Lower lobe of right lung (tissue), 2 donors: ENCODE data around the gene TEX13A. TPM values are rescaled to one million over a fixed set of nuclear protein-coding genes. Genes with fewer than 3 reads are reported as not detected.
A peak's percentile ranks its signal among the peaks of the same experiment; 100 is the strongest.

Experiments
- ATAC-seq, 2 donors: fragments of 200-7000 bp; cut with Tn5 transposase; one replicate each; pipeline ENCODE4 v1.9.1; 2020 to 2022; ENCODE audit warnings: mild to moderate bottlenecking in 2 of 2, moderate library complexity in 2 of 2
- DNase-seq: peaks from one replicate; pipeline ENCODE4 v3.0.0-alpha.2; 2020
- H3K27ac ChIP-seq: fragments of 200-600 bp; one replicate; pipeline ENCODE4 v1.8.0; 2022
- H3K27me3 ChIP-seq: fragments of 200-600 bp; one replicate; pipeline ENCODE4 v1.8.0; 2022; ENCODE audit warnings: low read depth
- H3K36me3 ChIP-seq: fragments of 200-600 bp; one replicate; pipeline ENCODE4 v1.8.0; 2022; ENCODE audit warnings: mild to moderate bottlenecking
- H3K4me1 ChIP-seq: fragments of 200-600 bp; one replicate; pipeline ENCODE4 v1.8.0; 2022
- H3K4me3 ChIP-seq: fragments of 200-600 bp; one replicate; pipeline ENCODE4 v1.8.0; 2022; ENCODE audit warnings: mild to moderate bottlenecking
- H3K9me3 ChIP-seq: fragments of 200-600 bp; one replicate; pipeline ENCODE4 v1.8.0; 2022
- CTCF ChIP-seq: fragments of 200-600 bp; IDR thresholded peaks from one replicate; pipeline ENCODE4 v1.8.0; 2022; ENCODE audit warnings: antibody characterized with exemption, mild to moderate bottlenecking
- intact Hi-C: fragments of 100-400 bp; cut with DNase I; formaldehyde crosslinking; loops from one replicate; pipeline ENCODE4 v1.11.0; 2022
- total RNA-seq: library from RNA; stranded (reverse); fragmentation: NEBNext Ultra II Directional; extraction: Animal tissue kit (Norgen Biotek cat#: 25700); gene quantifications from one replicate; pipeline ENCODE4 v1.2.1, GENCODE V29; 2021
- donor health status: DM: no; HTN: yes; CAD: no; lungs with severe emphysema.

The TEX13A gene
- total RNA-seq, 1 donor from 2014 or later = not detected

DNA sequence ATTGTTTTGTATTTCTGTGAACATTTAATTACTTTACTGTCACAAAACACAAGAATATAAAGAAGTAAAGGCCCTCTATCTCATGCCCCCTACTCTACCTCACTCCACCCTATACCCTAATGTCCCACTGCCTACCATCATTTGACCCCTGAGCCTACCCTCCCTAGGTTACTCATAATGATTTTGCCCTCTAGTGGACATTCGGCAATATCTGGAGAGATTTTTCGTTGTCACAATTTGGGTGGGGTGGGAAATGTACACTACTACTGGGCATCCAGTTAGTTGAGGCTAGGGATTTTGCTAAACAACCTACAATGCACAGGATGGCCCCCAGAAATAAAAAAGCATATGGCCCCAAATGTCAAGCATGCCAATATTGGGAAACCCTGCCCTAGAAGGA is 10.2 kb downstream of the TEX13A start:
- H3K9me3 ChIP-seq = no peaks in the 10 kb centered on the region
- no peaks in the 10 kb centered on the region for H3K27me3 ChIP-seq
- no peak overlapping the region for H3K4me3 ChIP-seq
- H3K36me3 ChIP-seq = no peaks in the 10 kb centered on the region
- TF ChIP-seq CTCF = no peak
- ATAC-seq = no peak
- intact Hi-C loops = no loop called here
- DNase-seq = no peak
- H3K27ac ChIP-seq = no peak overlapping the region
- H3K4me1 ChIP-seq = no peaks in the 10 kb centered on the region

DNA sequence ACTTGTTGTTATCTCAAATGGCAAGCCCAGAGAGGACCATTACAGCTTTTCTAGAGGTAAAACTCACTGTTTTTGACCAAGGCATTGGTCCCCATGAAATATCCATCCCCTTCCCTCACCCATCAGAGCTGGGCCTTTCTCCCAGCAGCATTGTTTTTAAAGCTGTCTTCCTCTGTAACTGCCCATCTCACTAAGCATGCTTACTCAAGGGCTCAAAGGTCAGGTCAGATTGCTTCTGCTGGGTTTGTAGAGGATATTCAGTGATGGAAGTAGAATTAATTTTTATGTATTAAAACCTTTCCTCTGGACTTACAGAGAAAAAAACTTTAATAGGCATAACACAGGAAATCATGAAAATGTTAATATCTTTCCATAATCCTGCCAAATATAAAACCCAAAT is 11.1 kb downstream of the TEX13A start:
- no peaks in the 10 kb centered on the region for H3K36me3 ChIP-seq
- no peak for TF ChIP-seq CTCF
- H3K4me1 ChIP-seq = no peaks in the 10 kb centered on the region
- no peak overlapping the region for H3K4me3 ChIP-seq
- H3K27ac ChIP-seq = no peak overlapping the region
- ATAC-seq (no peak), DNase-seq (no peak)
- no peaks in the 10 kb centered on the region for H3K9me3 ChIP-seq
- no peaks in the 10 kb centered on the region for H3K27me3 ChIP-seq
- intact Hi-C loops = no loop called here

DNA sequence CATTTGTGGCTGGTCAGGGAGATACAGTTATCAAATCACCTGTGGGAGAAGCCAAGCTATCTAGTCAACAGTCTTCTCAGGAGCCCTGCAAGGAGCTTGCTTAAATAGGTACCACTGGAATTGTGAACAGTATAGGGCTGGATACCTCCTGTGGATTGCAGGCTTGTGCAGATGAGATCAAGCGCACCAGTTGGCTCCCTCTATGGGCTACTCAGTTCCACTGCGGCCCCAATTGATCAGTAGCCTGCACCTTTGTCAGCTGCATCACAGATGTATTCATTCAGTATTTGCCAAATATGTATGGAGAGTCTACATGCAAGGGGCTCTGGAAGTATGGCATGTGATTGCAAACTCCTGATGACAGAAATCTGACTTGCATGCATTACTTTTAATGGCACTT is 28.6 kb downstream of the TEX13A start:
- Histone ChIP-seq H3K27me3 (no peaks in the 10 kb centered on the region), H3K36me3 (no peaks in the 10 kb centered on the region), H3K4me3 (no peak overlapping the region), H3K4me1 (no peaks in the 10 kb centered on the region), H3K27ac (no peak overlapping the region), H3K9me3 (no peaks in the 10 kb centered on the region)
- intact Hi-C loops = no loop called here
- no peak for DNase-seq
- ATAC-seq = no peak
- peak; percentile 14 for TF ChIP-seq CTCF

DNA sequence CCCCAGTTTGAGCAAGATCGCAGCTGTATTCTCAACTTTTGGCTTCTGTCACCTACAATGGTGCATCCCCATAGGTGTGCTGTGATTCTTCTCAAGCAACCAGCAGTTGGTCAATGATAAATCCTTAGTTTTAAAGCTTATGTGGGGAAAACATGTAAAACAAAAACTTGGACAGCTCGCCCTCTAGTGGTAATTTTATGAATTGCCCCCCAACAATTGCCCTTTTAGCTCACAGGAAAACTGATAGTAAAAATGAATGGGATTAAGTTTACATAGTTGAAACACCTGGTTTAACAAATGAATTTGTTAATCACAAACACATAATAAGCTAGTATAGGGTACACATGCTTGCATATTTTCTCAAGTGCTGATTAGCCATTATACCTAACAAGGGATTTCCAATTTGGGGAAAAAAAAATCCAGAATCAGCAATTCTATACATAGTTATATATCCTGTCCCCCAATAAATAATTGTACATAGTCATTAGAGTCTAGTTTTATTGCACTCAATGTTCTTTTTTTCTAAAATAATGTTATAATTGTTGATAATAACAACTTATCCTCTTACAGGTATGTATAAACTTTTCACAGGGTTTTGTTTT is 30.1 kb downstream of the TEX13A start:
- H3K4me3 ChIP-seq = no peak overlapping the region
- peak; percentile 65 for TF ChIP-seq CTCF
- intact Hi-C loops = no loop called here
- no peaks in the 10 kb centered on the region for H3K36me3 ChIP-seq
- H3K4me1 ChIP-seq = no peaks in the 10 kb centered on the region
- DNase-seq = no peak
- H3K27ac ChIP-seq = no peak overlapping the region
- H3K9me3 ChIP-seq = no peaks in the 10 kb centered on the region
- ATAC-seq = no peak
- no peaks in the 10 kb centered on the region for H3K27me3 ChIP-seq

DNA sequence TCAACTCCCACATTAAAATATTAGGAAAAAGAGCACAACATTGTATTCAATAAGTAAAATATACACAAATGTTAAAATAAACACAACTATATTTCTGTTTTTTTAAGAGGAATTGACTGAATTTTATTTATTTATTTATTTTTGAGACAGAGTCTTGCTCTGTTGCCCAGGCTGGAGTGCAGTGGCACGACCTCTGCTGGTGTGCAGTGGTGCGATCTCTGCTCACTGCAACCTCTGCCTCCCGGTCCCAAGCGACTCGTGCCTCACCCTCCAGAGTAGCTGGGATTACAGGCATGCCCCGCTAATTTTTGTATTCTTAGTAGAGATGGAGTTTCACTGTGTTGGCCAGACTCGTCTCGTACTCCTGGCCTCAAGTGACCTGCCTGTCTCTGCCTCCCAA is 31.4 kb downstream of the TEX13A start:
- DNase-seq = no peak
- no peak for ATAC-seq
- Histone ChIP-seq H3K27me3 (no peaks in the 10 kb centered on the region), H3K4me1 (no peaks in the 10 kb centered on the region), H3K9me3 (no peaks in the 10 kb centered on the region), H3K27ac (no peak overlapping the region), H3K36me3 (no peaks in the 10 kb centered on the region), H3K4me3 (no peak overlapping the region)
- TF ChIP-seq CTCF = no peak
- intact Hi-C loops = no loop called here

GRCh38 chrX:105179644-105180043 is 40.9 kb downstream of the TEX13A start:
- Histone ChIP-seq H3K36me3 (no peaks in the 10 kb centered on the region), H3K4me3 (no peak overlapping the region), H3K27ac (no peak overlapping the region), H3K27me3 (no peaks in the 10 kb centered on the region), H3K4me1 (no peaks in the 10 kb centered on the region), H3K9me3 (no peaks in the 10 kb centered on the region)
- no peak for DNase-seq
- no peak for ATAC-seq
- intact Hi-C loops = no loop called here
- no peak for TF ChIP-seq CTCF
